Measurements from ENCODE around the gene LRP3. TPM values are rescaled to one million over a fixed set of nuclear protein-coding genes. Genes with fewer than 3 reads are reported as not detected.
A peak's percentile ranks its signal among the peaks of the same experiment; 100 is the strongest.
"Not testable (repeated sequence)": the region's sequence is repeated elsewhere in the genome, so short reads cannot be mapped to it uniquely, and the experiment has no call there.

LRP3 gene
- polyA plus RNA-seq, 3 donors: 22.6 to 31.7 (median 27.3) TPM

DNA sequence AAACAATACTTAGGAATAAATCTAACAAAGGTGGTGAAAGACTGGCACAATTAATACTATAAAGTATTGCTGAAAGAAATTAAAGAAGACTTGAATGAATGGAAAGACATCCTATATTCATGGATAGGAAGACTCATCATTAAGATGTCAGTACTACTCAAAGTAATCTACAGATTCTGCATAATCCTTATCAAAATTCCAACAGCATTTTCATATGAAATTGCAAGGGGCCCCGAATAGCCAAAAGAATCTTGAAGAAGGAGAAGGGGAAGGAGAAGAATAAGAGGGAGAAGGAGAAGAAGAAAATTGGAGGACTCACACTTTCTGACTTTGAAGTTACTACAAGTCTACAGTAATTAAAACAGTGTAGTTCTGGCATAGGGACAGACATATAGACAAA, 25.6 kb upstream of the LRP3 start:
- DNase-seq: no peak

DNA sequence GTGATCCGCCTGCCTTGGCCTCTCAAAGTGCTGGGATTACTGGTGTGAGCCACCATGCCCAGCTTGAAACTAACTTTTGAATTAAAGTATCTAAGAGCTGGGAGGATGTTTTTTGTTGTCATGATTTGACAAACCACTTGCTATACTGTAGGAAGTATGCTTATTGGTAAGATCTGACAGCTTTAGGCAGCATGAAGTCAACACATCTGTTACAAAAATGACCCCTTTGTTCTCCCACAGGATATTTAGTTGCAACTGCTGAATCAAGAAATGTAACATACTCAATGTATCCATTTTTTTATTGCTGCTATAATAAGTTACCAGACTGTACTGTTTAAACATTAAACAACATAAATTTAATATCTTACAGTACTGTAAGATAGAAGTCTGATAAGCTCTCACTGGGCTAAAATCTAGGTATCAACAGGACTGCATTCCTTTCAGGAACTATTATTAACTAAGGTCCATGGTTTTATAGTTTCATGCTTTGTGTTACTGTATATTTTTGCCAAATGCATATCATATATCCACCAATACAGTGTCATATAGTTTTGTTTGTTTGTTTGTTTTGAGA, 22.8 kb upstream of the LRP3 start:
- no peak for DNase-seq

DNA sequence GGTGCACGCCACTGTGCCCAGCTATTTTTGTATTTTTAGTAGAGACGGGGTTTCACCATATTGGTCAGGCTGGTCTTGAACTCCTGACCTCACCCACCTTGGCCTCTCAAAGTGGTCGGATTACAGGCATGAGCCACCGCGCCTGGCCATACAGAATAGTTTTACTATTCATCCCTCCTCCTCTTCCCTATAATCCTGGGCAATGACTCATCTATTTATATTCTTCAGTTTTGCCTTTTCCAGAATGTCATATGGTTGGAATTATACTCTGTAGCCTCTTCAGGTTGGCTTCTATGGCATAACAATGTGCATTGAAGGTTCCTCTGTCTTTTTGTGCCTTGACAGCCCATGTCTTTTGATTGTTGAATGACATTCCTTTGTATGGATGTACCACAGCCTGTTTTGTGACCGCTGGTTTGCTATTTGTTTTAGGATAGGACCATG, 22.2 kb upstream of the LRP3 start:
- no peak for DNase-seq

DNA sequence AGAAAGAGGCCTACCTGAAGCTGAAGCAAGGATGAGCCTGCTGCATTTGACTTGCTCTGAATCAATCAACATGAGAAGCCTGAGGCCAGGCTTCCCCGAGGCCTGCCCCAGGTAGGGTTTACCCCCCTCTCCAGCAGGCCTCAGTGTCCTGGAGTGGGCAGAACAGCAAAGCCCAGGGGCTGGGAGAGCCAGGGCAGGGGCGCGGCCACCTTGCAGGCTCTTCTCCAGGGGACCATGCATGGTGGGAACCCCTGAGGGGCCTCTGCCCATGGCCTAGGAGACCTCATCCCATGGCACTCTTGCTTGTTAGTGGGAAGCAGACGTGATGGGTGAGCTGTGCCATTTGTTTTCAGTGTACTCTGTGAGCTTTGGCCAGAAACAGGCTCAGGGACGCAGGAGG, 19.9 kb upstream of the LRP3 start:
- DNase-seq: no peak

DNA sequence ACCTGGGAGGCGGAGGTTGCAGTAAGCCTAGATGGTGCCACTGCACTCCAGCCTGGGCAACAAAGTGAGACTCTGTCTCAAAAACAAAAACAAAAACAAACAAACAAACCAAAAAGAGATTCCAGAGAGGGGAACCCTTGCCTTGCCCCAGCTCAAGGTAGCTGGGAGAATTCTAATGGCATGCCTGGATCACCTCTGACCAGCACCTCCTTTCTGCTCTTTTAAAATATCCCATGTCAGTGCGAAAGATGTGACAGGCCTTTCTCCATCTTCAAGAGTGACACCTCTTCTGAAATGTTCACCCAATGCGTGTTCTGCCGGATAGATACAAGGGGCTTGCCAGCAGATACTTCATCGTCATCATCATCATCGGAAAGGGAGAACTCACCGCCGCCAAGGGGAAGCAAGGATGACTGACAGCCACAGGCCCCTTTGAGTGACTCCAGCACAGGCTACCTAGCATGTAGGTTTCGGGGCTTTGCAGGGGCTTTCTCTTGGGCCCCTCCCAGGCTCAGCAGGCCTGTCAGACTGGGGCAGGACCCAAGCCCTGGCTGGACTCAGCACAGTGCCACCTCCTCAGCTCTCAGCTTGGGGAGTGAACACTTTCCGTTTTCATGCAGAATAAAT, 18.9 kb upstream of the LRP3 start:
- no peak for DNase-seq

DNA sequence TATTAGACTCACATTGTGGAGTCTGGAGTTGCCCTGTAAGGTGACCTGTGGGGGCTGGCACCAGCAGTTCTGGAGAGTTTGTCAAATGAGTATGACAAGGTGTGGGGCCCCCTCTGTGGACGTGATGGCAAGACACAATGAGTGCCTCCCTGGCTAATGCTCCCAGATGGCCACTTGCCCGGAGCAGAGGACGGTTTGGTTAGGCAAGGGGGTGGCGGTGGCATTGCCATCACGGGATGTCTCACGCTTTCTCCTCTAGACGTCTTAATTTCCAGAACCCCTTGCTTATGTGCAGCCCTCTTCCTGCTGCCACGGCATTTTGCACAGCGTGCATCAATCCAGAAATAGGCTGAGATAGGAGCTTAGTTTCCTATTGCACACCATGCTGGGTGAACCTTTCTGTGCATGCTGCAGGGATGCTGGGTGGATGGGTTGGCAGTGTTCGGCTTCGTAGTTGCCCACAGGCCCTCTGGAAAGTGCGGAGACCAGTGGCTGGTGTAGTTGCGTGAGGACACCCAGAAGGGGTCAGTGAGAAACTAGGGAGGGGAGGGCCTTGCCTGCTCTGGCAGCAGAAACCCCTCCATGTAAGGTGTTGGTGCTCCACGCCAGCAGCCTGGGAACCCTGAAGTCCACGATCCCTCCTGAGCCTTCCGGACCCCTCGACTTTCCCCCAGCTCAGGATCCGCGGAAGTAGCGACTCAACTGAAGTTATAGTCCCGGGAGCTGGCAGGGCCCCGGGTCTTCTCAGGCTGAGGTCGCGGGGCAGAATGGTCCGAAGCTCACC, 18.1 kb upstream of the LRP3 start:
- DNase-seq: no peak

DNA sequence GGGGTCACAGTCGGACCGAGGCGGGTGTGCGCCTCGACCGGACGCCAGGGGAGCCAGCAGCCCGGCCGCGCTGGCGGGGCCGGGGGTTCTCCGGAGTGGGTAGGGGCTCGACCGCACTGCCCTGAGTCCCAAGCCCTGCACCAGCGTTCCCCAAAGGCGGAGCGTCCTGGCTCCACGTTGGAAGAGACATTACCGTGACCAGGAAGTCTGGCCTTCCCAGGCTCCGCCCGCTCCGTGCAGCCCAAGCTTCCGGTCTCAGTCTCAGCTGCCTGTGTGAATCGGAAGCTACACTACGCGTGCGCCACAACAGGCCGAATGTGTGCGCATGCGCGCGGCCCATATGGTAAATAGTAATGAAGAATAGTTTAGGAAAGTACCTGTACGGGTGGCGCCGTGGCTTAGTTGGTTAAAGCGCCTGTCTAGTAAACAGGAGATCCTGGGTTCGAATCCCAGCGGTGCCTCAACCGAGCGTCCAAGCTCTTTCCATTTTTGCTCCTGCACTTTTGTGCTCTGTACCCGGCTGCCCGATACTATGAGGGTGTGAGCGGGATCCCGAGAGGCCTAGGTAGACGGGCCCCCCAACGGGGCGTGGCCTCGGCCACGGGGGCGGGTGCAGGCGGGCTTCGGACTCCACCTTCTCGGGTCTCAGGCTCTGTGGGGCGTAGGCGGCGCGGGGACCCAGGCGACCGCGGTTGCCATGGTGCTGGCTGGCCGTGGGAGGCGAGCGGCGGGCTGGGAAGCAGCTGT, 17.3 kb upstream of the LRP3 start:
- DNase-seq: peak; percentile 97

DNA sequence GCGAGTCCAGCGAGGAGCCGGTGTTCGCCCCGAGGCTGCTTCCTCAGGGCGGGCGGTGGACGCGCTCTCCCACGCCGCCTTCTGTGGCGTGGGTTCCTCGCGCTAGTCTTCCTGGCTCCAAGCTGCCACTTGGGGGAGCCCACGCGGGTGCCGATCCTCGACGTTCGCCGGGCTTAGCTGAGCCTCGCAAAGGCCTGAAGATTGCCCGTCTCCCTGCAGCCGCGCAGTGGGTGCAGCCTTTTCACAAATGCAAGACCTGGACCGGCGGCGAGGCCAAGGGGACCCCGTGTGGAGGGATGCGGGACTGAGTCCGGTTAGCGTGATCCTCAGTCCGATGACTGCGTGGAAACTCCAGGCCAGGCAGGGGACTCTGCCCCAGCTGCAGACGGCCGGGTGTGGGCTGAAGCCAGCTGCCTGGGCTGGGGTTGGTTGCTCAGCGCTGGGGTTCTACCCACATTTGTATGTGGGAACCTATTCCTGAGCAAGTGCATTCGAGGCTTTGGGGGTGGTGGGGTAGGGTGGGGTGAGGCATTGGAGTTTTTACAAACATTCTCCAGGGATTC, 16.6 kb upstream of the LRP3 start:
- DNase-seq: peak; percentile 65

DNA sequence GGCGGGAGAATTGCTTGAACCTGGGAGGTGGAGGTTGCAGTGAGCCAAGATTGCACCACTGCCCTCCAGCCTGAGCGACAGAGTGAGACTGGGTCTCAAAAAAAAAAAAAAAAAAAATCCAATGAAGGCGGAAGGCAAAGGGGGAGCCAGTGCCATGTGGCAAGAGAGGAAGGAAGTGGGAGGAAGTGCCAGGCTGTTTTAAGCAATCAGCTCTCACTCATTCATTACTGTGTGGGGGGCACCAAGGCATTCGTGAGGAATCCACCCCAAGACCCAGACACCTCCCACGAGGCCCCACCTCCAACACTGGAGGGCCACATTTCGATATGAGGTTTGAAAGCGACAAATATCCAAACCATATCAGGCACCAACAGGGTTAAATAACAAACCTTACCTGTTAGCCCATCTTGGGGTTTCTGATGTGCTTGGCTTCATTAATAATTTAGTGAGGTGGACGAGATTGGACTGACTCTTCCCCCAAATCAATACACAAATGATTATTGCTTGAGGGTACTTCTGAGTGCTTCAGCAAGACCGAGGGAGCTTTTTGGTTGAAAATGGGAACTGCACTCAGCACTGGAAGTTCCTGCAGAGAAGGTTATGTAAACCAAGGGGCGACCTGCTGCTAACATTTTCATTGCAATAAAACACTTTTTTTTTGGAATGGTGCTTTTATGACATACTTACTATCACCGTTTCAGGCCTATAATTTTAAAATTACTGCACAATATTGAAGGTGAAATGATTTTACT, 7.5 kb upstream of the LRP3 start:
- no peak for DNase-seq

DNA sequence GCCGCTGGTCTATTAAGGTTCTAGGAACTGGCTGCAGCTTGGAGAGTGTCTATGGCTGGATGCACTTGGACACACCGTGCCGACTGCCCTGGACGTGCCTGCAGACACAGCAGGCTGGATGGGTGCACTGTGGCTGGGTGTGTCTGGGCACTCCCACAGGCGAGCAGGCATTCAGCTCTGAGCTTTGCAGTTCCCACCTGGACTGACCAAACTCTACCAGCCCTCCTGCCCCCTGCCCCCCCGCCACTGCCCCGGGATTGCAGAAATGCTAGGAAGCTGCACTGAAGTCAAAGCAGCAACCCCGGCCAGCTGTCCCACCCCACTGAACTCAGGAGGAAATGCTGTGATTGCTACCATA, 7.0 kb upstream of the LRP3 start:
- DNase-seq: no peak

DNA sequence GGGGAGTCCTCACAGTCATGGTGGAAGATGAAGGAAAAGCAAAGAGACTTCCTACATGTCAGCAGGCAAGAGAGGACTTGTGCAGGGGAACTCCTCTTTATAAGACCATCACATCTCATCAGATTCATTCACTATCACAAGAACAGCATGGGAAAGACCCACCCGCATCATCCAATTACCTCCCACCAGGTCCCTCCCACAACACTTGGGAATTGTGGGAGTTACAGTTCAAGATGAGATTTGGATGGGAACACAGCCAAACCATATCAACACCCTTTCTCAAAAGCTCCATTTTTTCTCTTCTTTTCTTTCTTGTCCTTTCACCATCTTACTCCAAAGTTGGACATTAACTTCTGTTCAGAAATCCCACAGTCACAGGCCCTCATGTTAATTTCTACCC, 4.7 kb upstream of the LRP3 start:
- no peak for DNase-seq

DNA sequence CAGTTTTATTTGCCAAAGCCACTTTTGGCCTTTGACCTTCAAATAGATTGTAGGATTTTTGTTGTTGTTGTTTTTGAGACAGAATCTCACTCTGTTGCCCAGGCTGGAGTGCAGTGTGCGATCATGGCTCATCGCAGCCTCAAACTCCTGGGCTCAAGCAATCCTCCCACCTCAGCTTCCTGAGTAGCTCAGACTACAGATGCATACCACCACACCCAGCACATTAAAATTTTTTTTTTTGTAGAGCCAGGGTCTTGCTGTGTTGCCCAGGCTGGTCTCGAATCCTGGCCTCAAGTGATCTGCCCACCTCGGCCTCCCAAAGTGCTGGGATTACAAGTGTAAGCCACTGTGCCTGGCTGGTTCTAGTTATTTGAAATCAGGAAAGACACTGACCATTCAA, 3.0 kb upstream of the LRP3 start:
- not testable (repeated sequence) for DNase-seq

DNA sequence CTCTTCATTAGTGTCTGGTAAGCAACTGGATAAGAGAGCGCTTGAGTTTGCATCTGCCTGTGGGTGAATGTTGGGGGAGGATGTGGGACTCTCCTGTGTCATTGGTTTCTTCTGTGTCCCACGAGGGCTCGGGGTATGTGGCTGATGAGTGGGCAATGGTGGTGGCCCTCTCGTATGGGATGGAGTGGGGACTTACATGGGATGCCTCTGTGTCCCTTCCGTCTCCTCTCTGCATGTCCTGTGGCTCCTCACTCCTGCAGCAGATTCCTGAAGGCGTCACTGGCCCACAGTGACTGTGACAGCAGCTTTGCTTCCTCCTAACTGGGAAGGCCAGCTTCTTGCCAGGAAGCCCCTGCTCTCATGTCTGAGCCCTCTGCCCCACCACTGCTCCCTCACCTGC, 2.6 kb upstream of the LRP3 start:
- DNase-seq: no peak

DNA sequence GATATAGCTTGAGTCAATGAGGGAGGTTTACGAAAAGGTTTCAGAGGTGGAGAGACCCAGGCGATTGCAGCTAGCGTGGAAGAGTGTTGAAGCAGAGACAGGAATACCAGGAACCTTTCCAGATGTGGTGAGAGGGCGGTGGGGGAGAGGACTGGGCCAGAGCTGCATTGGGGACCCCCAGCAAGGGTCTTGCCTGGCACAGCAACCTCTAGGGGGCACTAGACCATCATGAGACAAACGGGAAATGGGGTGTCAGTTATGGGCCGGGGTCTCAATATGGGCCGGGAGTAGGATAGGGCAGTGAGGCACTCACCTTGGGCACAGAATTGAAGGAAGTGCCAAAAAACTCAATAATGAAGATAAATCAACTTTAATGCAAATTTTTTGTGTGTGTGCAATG, 2.1 kb upstream of the LRP3 start:
- DNase-seq: no peak

DNA sequence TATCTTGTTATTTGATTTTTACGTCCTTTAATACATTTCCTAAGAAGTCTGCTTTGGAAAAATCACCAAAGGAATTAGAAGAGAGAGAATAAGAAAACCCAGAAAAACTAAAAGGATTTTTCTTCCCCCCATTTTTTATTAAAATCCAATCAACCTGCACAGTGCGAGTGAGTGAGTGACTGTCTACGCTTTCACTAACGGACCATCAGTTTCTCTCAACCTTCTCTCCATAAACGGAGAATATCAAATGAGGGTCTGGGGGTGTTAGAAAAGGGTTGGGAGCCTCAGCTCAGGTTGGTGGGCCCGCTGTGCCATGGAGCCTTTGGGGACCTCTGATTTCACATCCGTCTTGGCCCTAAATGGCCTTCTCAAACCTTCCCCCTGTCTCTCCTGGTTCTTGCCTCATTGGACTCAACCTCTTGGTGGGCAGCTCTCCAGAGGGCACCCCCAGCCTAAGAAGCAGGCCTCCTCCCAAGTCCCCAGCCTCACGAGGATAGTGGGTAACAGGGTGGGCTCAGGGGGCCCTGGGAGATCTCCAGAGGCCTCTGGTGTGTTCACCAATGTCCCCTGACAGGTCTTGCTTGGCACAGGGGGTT, 763 bp upstream of the LRP3 start:
- no peak for DNase-seq

DNA sequence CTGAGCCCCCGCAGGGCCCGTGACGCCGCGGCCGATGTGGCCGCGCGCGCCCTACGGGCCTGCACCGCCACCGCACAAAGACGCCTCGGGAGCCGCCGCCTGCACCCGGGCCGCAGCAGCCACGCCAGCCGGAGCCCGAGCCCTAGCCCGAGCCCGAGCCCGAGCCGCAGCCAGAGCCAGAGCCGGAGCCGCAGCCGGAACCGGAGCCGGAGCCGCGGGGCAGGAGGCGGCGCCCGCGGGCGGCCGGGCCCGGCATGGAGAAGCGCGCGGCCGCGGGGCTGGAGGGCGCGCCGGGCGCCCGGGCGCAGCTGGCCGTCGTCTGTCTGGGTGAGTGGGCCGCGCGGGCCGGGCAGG, 379 bp downstream of the LRP3 start:
- no peak for DNase-seq

DNA sequence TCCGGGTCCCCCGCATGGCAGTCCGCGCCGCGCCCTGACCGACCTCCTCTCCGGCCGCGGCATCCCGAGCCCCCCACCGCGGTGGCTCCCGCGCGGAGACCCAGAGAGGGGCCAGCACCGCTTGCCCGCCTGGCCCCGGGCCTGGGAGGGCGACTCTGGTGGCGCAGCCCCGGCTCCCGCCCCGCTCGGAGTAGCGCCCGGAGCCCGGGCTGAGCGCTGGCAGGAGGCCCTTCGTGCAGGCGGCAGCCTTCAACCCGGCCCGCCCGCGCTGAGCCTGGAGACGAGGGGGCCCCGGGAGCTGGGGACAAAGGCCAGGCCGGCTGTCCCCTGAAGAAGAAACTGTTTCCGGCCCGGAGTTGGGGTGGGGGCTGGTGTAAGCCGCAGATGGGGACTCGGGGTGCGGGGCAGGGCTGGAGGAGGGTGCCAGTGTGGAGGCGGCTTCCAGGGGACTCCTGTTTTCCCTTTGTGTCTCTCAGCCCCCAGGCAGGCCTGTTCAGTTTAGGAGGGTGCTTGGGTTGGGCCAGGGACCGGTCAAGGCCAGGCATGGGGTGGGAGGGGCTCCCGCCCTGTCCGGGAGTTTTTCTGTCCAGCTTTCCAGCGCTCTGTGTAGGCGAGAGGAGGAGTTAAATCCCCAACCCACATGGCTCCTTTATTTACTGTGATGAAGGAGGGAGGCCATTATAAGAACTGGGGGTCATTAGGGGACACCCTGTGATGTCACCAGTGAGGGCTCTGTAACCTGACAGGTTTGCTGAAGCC, 935 bp downstream of the LRP3 start:
- no peak for DNase-seq

DNA sequence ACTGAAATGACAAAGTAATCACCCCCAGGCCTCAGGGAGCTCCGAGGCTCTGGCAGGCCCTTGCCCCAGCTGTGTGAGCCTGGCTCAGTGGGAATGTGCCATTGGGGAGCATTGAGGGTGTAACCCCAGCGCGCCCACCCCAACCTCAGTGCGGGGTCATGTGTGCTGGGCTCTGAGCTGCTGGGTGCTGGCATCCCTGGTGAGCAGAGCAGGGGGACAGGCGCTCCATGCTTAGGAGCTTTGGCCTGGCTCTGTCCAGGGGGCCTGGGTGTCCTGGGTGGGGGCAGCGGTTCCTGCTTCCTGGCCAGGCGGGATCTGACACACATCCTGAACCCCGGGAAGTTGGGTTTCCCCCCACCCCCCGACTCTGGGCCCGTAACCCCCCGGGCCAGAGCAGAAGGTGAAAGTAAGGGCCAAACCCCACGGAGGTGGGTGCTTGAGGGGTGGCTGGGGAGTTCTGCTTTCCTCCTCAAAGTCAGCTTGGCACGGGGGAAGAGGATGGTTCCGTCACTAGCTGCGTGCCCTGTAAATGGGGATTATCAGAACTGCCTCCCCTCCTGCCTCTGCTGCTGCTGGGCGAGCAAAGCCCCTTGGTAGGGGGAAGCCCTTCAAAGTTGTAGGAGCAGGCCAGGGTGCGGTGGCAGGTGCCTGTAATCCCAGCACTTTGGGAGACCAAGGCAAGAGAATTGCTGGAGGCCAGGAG, 1.7 kb downstream of the LRP3 start:
- DNase-seq: no peak

DNA sequence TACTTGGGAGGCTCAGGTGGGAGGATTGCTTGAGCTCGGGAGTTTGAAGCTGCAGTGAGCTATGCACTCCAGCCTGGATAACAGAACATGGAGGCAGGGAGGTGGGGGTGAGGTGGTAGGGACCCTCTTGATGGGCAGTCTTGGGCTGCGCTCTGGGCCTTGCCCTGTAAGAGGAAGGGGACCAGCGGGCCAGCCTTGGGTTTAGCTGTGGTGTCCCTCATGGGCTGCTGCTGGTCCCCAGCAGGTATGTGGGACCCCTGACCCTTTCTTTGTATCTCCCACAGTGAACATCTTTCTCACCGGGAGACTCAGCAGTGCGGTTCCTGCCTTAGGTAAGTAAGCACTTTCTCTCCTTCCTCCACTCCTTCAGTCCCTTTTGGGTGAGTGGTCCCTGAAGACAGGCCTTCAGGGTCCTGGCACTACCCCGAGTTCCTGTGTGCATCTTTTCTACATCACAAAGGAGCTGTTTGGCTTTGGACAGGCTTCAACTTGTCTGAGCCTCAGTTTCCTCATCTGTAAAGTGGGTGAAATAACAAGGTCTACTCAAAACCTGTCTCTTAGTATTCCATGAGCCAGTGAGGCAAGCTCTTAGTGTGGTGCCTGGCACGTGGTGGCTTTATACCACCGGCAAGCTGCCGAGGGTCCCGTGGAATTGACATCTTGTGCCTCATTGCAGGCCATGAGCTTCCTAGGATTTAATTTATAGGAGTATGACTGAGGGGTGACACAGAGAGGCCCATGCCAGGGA, 2.5 kb downstream of the LRP3 start:
- DNase-seq: no peak

Measured in renal pelvis (tissue), 4 donors.